ENCODE measurements around the gene THSD4.

The THSD4 gene

GRCh38 chr15:71152542-71152941 lies 37.3 kb downstream of the THSD4 start:
- Histone ChIP-seq H3K4me2 (ENCODE audit: low read depth, low read length) (no peak overlapping the region), H3K4me1 (ENCODE audit: low read length) (no peaks in the 10 kb centered on the region), H3K9me3 (replicated peaks; ENCODE audit: insufficient read depth, low read length) (no peaks in the 10 kb centered on the region), H4K20me1 (ENCODE audit: insufficient read depth, low read length) (no peaks in the 10 kb centered on the region), H3K9ac (ENCODE audit: low read length) (no peak overlapping the region), H3K4me3 (ENCODE audit: low read length) (no peak overlapping the region), H3K27me3 (replicated peaks; ENCODE audit: insufficient read depth, low read length) (no peaks in the 10 kb centered on the region), H2AFZ (ENCODE audit: low read length) (no peak overlapping the region), H3K79me2 (ENCODE audit: low read length) (no peaks in the 10 kb centered on the region), H3F3A (ENCODE audit: insufficient read depth, low read length) (no peaks in the 10 kb centered on the region), H3K9me2 (replicated peaks; ENCODE audit: insufficient read depth, low read length) (no peaks in the 10 kb centered on the region), H3K27ac (ENCODE audit: low read length) (no peak overlapping the region), H3K36me3 (replicated peaks; ENCODE audit: insufficient read depth, low read length) (no peaks in the 10 kb centered on the region)
- TF ChIP-seq EZH2 (optimal IDR thresholded peaks at IDR 0.05; ENCODE audit: low read depth, low read length) (no peak), CTCF (IDR thresholded peaks at IDR 0.05; ENCODE audit: low read length) (no peak), EZH2phosphoT487 (IDR thresholded peaks at IDR 0.05; ENCODE audit: low read length) (no peak)
- DNase-seq: no peak

- no peak for DNase-seq
- no peaks in the 10 kb centered on the region for H3F3A ChIP-seq (ENCODE audit: insufficient read depth, low read length)
- no peak for TF ChIP-seq EZH2phosphoT487 (IDR thresholded peaks at IDR 0.05; ENCODE audit: low read length)
- H3K27ac ChIP-seq (ENCODE audit: low read length): no peak overlapping the region
- no peaks in the 10 kb centered on the region for H3K4me1 ChIP-seq (ENCODE audit: low read length)
- no peaks in the 10 kb centered on the region for H4K20me1 ChIP-seq (ENCODE audit: insufficient read depth, low read length)
- H2AFZ ChIP-seq (ENCODE audit: low read length): no peak overlapping the region
- no peak overlapping the region for H3K9ac ChIP-seq (ENCODE audit: low read length)
- H3K9me3 ChIP-seq (replicated peaks; ENCODE audit: insufficient read depth, low read length): no peaks in the 10 kb centered on the region
- H3K27me3 ChIP-seq (replicated peaks; ENCODE audit: insufficient read depth, low read length): no peaks in the 10 kb centered on the region
- no peaks in the 10 kb centered on the region for H3K9me2 ChIP-seq (replicated peaks; ENCODE audit: insufficient read depth, low read length)
- no peaks in the 10 kb centered on the region for H3K79me2 ChIP-seq (ENCODE audit: low read length)
- no peaks in the 10 kb centered on the region for H3K36me3 ChIP-seq (replicated peaks; ENCODE audit: insufficient read depth, low read length)
- no peak overlapping the region for H3K4me2 ChIP-seq (ENCODE audit: low read depth, low read length)
- H3K4me3 ChIP-seq (ENCODE audit: low read length): no peak overlapping the region
These were observed 38.7 kb downstream of the THSD4 start for GRCh38 chr15:71153823-71154524.

- Histone ChIP-seq H3K79me2 (ENCODE audit: low read length) (no peaks in the 10 kb centered on the region), H3K9me3 (replicated peaks; ENCODE audit: insufficient read depth, low read length) (no peaks in the 10 kb centered on the region), H2AFZ (ENCODE audit: low read length) (no peak overlapping the region), H3K36me3 (replicated peaks; ENCODE audit: insufficient read depth, low read length) (no peaks in the 10 kb centered on the region), H3K27me3 (replicated peaks; ENCODE audit: insufficient read depth, low read length) (no peaks in the 10 kb centered on the region), H3K9ac (ENCODE audit: low read length) (no peak overlapping the region), H3K9me2 (replicated peaks; ENCODE audit: insufficient read depth, low read length) (no peaks in the 10 kb centered on the region), H3F3A (ENCODE audit: insufficient read depth, low read length) (no peaks in the 10 kb centered on the region), H3K4me2 (ENCODE audit: low read depth, low read length) (no peak overlapping the region), H3K27ac (ENCODE audit: low read length) (no peak overlapping the region), H3K4me1 (ENCODE audit: low read length) (no peaks in the 10 kb centered on the region), H4K20me1 (ENCODE audit: insufficient read depth, low read length) (no peaks in the 10 kb centered on the region), H3K4me3 (ENCODE audit: low read length) (no peak overlapping the region)
- TF ChIP-seq EZH2phosphoT487 (IDR thresholded peaks at IDR 0.05; ENCODE audit: low read length) (no peak), EZH2 (optimal IDR thresholded peaks at IDR 0.05; ENCODE audit: low read depth, low read length) (no peak), CTCF (IDR thresholded peaks at IDR 0.05; ENCODE audit: low read length) (no peak)
- DNase-seq: no peak
These were observed 39.4 kb downstream of the THSD4 start for GRCh38 chr15:71154607-71155200.

- DNase-seq: no peak
- H3K4me1 ChIP-seq (ENCODE audit: low read length): no peaks in the 10 kb centered on the region
- no peaks in the 10 kb centered on the region for H3F3A ChIP-seq (ENCODE audit: insufficient read depth, low read length)
- TF ChIP-seq EZH2phosphoT487 (IDR thresholded peaks at IDR 0.05; ENCODE audit: low read length) (no peak), EZH2 (optimal IDR thresholded peaks at IDR 0.05; ENCODE audit: low read depth, low read length) (no peak), CTCF (IDR thresholded peaks at IDR 0.05; ENCODE audit: low read length) (no peak)
- no peak overlapping the region for H3K4me3 ChIP-seq (ENCODE audit: low read length)
- H3K9ac ChIP-seq (ENCODE audit: low read length): no peak overlapping the region
- no peaks in the 10 kb centered on the region for H3K36me3 ChIP-seq (replicated peaks; ENCODE audit: insufficient read depth, low read length)
- H3K79me2 ChIP-seq (ENCODE audit: low read length): no peaks in the 10 kb centered on the region
- H3K4me2 ChIP-seq (ENCODE audit: low read depth, low read length): no peak overlapping the region
- no peak overlapping the region for H2AFZ ChIP-seq (ENCODE audit: low read length)
- H3K9me2 ChIP-seq (replicated peaks; ENCODE audit: insufficient read depth, low read length): no peaks in the 10 kb centered on the region
- H3K27me3 ChIP-seq (replicated peaks; ENCODE audit: insufficient read depth, low read length): no peaks in the 10 kb centered on the region
- H4K20me1 ChIP-seq (ENCODE audit: insufficient read depth, low read length): no peaks in the 10 kb centered on the region
- H3K9me3 ChIP-seq (replicated peaks; ENCODE audit: insufficient read depth, low read length): no peaks in the 10 kb centered on the region
- no peak overlapping the region for H3K27ac ChIP-seq (ENCODE audit: low read length)
These were observed 40.3 kb downstream of the THSD4 start for GRCh38 chr15:71155534-71155933.

All from MM.1S (cell line).